PFSK-1 (cell line): ENCODE results near the gene NUDC.

ENCODE experiments used
- FOXP2 ChIP-seq: optimal IDR thresholded peaks from 2 replicates; pipeline ENCODE3; 2011; ENCODE audit warnings: borderline replicate concordance, control low read depth, inconsistent platforms; ENCODE audit not compliant: insufficient read depth; ENCODE audit errors: extremely low read length, extremely low read depth
- POLR2AphosphoS5 ChIP-seq: IDR thresholded peaks from 2 replicates; pipeline ENCODE4 v1.6.1; 2012; ENCODE audit warnings: low read depth, mild to moderate bottlenecking, control low read depth, low read length, moderate library complexity
- SIN3A ChIP-seq: IDR thresholded peaks from 2 replicates; pipeline ENCODE4 v1.6.1; 2012; ENCODE audit warnings: mild to moderate bottlenecking, low read length, moderate library complexity, borderline replicate concordance; ENCODE audit not compliant: insufficient read depth
- TAF1 ChIP-seq: IDR thresholded peaks from 2 replicates; pipeline ENCODE4 v1.6.1; 2012; ENCODE audit warnings: low read length, control low read depth, borderline replicate concordance; ENCODE audit not compliant: insufficient read depth
- TF ChIP-seq, protein P1 (sequence below), 2 experiments: IDR thresholded peaks; 2 replicates each; pipeline versions ENCODE4 v1.6.1 to v1.8.0; 2011 to 2012; ENCODE audit warnings: low read depth in 2 of 2, low read length in 2 of 2, control low read depth in 1 of 2, inconsistent platforms in 1 of 2, mild to moderate bottlenecking in 1 of 2, moderate library complexity in 1 of 2; ENCODE audit not compliant: insufficient read depth in 1 of 2

Gene NUDC

DNA sequence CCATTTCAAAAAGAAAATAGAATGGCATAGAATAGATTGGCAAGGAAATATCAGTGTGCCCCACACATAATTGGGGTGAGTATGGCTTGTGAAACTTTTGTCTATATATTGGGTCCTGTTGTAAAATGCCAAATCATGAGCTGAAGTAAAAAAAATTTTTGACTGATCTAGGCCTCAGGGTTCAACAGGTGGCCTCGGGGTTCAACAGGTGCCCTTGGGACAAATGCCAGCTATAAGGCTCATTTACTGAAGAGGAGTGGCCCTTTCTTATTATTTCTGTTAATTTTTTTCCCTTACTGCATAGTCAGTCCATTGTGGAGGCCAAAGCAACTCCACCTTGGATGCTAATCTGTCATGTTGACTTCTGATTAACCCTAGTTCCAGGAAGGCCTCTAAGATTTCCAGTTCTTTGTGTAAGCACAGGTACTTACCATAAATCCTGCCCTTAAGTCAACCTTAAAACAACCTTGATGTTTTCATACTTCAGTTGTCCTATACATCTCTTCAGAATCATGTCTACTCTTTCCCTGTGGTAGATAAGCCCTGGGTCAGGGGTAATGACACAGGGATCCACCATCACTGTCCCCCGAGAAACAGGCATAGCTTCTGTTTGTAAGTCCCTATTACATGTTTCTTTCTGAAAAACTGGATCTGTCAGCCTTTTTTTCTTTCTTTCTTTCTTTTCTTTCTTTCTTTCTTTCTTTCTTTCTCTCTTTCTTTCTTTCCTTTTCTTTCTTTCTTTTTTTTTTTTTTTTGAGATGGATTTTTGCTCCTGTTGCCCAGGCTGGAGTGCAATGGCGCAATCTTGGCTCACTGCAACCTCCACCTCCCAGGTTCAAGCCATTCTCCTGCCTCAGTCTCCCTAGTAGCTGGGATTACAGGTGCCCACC is 55.3 kb downstream of the NUDC start:
- TF ChIP-seq FOXP2 (no peak), TAF1 (no peak), SIN3A (no peak), POLR2AphosphoS5 (no peak)
- TF ChIP-seq, protein P1, sequence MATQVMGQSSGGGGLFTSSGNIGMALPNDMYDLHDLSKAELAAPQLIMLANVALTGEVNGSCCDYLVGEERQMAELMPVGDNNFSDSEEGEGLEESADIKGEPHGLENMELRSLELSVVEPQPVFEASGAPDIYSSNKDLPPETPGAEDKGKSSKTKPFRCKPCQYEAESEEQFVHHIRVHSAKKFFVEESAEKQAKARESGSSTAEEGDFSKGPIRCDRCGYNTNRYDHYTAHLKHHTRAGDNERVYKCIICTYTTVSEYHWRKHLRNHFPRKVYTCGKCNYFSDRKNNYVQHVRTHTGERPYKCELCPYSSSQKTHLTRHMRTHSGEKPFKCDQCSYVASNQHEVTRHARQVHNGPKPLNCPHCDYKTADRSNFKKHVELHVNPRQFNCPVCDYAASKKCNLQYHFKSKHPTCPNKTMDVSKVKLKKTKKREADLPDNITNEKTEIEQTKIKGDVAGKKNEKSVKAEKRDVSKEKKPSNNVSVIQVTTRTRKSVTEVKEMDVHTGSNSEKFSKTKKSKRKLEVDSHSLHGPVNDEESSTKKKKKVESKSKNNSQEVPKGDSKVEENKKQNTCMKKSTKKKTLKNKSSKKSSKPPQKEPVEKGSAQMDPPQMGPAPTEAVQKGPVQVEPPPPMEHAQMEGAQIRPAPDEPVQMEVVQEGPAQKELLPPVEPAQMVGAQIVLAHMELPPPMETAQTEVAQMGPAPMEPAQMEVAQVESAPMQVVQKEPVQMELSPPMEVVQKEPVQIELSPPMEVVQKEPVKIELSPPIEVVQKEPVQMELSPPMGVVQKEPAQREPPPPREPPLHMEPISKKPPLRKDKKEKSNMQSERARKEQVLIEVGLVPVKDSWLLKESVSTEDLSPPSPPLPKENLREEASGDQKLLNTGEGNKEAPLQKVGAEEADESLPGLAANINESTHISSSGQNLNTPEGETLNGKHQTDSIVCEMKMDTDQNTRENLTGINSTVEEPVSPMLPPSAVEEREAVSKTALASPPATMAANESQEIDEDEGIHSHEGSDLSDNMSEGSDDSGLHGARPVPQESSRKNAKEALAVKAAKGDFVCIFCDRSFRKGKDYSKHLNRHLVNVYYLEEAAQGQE (IDR thresholded peaks at IDR 0.05; ENCODE audit: insufficient read depth in 1 of 2, low read depth in 2 of 2, low read length in 2 of 2) = no peak

DNA sequence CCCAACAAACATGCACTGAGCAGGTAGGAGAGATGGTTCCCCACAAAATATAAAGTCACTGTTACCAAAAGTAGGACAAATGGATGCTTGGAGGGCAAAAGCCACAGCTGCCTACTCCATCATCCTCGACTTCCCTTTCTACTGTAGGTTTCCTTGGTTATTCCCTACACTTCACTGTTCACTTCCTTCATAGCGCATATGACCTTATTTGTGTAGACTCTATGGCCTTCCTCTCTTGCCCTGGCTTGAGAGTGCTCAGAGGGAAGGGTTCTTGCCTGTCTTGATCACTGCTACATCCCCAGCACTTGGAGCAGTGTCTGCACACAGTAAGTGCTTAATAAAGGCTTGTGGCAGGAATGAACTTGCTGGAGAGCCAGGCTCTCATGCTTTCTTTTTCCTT is 57.4 kb downstream of the NUDC start:
- TF ChIP-seq SIN3A (no peak), TAF1 (no peak), POLR2AphosphoS5 (no peak), FOXP2 (no peak)
- TF ChIP-seq, protein P1 (IDR thresholded peaks at IDR 0.05; ENCODE audit: insufficient read depth in 1 of 2, low read depth in 2 of 2, low read length in 2 of 2) = no peak

DNA sequence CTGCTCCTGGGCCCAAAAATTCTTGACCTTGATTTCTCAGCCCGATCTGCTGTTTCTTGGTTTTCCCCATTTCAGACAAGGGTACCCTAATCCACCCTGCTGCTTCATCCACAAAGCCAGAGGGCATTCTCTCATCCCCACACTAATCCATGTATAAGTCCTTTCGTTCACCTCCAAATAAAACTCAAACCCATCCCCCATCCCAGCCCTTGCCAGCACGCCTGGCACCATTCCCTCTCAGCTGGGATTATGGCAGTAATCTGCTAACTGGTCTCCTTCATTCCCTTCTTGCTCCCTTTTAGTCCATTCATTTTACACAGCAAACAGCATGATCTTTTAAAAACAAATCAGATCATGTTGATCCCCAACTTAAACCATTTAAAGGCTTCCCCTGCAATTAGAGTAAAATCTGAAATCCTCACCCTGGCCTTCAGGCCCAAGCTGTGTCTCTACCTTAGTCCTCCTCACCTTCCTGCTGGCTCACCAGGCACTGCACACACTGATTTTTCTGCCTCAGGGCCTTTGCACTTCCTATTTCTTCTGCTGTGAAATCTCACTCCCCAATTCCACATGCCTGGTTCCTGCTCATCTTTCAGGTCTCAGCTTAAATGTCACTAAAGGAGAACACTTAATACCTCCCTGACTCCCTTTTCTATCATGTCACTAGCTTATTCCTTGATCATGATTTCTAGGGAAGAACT is 59.8 kb downstream of the NUDC start:
- TF ChIP-seq SIN3A = no peak
- TF ChIP-seq FOXP2 = no peak
- TF ChIP-seq, protein P1 (IDR thresholded peaks at IDR 0.05; ENCODE audit: insufficient read depth in 1 of 2, low read depth in 2 of 2, low read length in 2 of 2) = no peak
- no peak for TF ChIP-seq POLR2AphosphoS5
- no peak for TF ChIP-seq TAF1

DNA sequence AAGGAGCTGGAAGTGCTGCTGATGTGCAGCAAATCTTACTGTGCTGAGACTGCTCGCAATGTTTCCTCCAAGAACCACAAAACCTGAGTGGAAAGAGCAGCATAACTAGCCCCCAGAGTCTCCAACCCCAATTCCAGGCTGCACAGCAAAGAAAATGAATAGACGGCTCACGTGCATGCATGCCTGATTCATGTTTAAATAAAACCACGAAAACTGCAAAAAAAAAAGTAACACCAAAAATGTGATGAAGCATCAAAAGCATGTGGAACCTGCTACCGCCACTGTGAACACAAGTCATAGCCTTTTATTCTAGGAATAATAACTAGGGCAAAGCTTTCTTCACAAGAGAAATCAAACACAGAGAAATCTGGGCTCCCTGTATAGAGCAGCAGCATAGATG is 62.3 kb downstream of the NUDC start:
- no peak for TF ChIP-seq SIN3A
- TF ChIP-seq, protein P1 (IDR thresholded peaks at IDR 0.05; ENCODE audit: insufficient read depth in 1 of 2, low read depth in 2 of 2, low read length in 2 of 2) = no peak
- TF ChIP-seq TAF1 = no peak
- TF ChIP-seq POLR2AphosphoS5 = no peak
- no peak for TF ChIP-seq FOXP2
